ENCODE measurements around the gene CCDC57.

CCDC57 gene

GRCh38 chr17:82234211-82235055 is 21.8 kb upstream of the CCDC57 start:
- no peak for DNase-seq

GRCh38 chr17:82232876-82233785 is 20.5 kb upstream of the CCDC57 start:
- DNase-seq, result no peak

- no peak for DNase-seq
Measured at GRCh38 chr17:82232322-82232820, 19.7 kb upstream of the CCDC57 start.

GRCh38 chr17:82231562-82232321 is 19.1 kb upstream of the CCDC57 start:
- DNase-seq, result no peak

- DNase-seq, result no peak
Measured at GRCh38 chr17:82231312-82231561, 18.6 kb upstream of the CCDC57 start.

GRCh38 chr17:82230609-82231311 is 18.1 kb upstream of the CCDC57 start:
- no peak for DNase-seq

- no peak for DNase-seq
Measured at GRCh38 chr17:82229698-82230608, 17.3 kb upstream of the CCDC57 start.

- no peak for DNase-seq
Measured at GRCh38 chr17:82228842-82229697, 16.4 kb upstream of the CCDC57 start, which contains the start of gene SLC16A3. SLC16A3 (plus strand) TSS chr17:82229042; CDS start chr17:82236009, 6,967 bp downstream.

GRCh38 chr17:82228278-82228841 is 15.7 kb upstream of the CCDC57 start:
- DNase-seq, result no peak

- no peak for DNase-seq
Measured at GRCh38 chr17:82227629-82228277, 15.1 kb upstream of the CCDC57 start.

- DNase-seq, result no peak
Measured at GRCh38 chr17:82226809-82227628, 14.4 kb upstream of the CCDC57 start.

- no peak for DNase-seq
Measured at GRCh38 chr17:82226146-82226808, 13.6 kb upstream of the CCDC57 start.

GRCh38 chr17:82225368-82226029 is 12.9 kb upstream of the CCDC57 start:
- DNase-seq, result no peak

GRCh38 chr17:82224666-82225065 is 12.0 kb upstream of the CCDC57 start:
- DNase-seq, result no peak

- DNase-seq, result no peak
Measured at GRCh38 chr17:82223517-82223916, 10.9 kb upstream of the CCDC57 start.

- DNase-seq, result no peak
Measured at GRCh38 chr17:82222816-82223215, 10.2 kb upstream of the CCDC57 start.

GRCh38 chr17:82221341-82221902 is 8.8 kb upstream of the CCDC57 start:
- DNase-seq, result no peak
